ENCODE results near the gene ASB5.
"Not testable (repeated sequence)": the region's sequence is repeated elsewhere in the genome, so short reads cannot be mapped to it uniquely, and the experiment has no call there.

Gene ASB5, protein sequence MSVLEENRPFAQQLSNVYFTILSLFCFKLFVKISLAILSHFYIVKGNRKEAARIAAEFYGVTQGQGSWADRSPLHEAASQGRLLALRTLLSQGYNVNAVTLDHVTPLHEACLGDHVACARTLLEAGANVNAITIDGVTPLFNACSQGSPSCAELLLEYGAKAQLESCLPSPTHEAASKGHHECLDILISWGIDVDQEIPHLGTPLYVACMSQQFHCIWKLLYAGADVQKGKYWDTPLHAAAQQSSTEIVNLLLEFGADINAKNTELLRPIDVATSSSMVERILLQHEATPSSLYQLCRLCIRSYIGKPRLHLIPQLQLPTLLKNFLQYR

DNA sequence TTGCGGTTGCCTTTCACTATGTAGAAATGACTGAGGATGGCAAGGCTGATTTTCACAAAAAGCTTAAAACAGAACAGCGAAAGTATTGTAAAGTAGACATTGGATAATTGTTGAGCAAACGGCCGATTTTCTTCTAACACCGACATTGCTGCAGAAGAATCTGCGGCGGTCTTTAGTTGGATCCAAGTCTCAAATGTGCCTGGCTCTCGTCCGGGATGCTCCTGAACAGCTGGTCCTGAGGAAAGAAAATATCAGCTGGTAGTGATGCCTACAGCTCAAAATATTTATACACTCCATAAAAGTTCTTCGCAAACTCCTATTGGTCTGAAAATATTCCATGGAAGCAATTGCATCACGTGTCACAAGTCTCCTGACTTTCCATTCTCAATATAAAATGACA lies at the start of gene ASB5:
ASB5 (minus strand) TSS at position 260 of the 400 bp plus-strand sequence; CDS start at position 146, 114 bp downstream.
- DNase-seq: no peak

GRCh38 chr4:176313596-176314336 lies 44.7 kb upstream of the ASB5 start:
- no peak for DNase-seq

DNA sequence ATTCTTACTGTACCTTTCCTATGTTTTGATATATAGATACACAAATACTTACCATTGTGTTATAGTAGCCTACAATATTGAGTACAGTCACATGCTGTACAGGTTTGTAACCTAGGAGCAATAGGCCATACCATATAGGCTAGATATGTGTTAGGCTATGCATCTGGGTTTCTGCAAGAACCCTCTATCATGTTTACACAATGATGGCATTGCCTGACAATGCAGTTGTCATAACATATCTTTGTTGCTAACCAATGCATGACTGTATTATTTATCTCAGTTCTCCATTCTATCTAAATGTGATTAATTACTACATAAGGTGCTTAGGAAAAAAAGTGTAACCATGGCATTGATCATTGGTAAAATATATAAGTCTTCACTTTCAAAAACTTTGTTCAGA lies 40.8 kb upstream of the ASB5 start:
- no peak for DNase-seq

- no peak for DNase-seq
Measured at GRCh38 chr4:176309046-176309445, 40.0 kb upstream of the ASB5 start.

DNA sequence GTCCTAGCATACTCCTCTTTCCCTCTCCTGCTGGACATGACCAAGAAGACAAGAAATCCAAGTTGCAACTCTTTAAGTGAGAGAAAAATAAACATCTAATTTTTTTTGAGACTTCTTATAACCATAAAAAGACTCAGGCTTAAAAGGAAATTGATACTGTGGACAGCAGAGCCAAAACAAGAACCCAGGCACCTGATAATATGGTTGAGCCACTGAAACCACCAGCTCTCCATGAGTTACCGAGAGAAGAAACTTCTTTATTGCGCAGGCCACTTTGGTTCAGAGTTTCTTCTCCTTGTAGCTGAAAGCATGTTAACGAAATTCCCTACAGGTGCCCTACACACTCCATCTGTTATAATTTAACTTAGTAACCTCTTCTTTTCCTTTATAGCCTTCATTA lies 39.4 kb upstream of the ASB5 start:
- DNase-seq: no peak

- no peak for DNase-seq
Measured at GRCh38 chr4:176307666-176307930, 38.6 kb upstream of the ASB5 start.

DNA sequence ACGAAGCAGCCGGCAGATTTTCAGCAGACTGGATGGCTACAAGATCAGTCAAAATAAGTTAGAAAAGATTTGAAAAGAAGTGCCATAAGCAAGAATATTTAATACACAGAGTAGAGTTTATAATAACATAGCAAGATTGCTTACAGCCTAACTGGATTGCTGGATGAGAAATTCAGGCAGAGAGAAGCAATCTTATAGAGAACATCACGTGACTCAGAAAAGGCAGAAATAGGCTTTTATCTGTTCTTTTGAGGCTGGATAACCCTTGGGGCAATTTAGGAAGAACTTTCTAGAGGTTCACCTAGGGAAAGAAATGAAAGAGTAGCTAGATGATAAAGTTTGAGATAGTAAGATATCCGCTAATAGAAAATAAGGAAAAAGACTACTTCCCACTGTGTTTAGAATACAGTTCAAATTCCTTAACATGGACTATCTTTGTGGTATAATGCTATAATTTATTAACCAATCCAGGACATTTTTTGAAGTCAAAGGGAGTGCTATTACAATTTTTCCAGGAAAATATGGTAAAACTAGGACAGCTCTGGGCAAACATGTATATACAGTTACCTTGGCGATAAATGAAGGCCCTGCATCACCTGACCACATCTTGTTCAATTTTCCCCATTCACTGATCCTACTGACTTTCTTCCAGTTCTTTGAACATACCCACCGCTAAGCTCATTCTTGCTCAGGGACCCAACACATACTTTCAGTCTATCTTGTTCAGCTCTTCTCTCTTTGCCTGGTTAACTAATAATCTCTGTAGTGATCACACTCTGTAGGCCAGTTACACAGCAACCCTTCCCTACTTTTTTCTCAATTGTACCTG lies 38.0 kb upstream of the ASB5 start:
- DNase-seq: no peak

DNA sequence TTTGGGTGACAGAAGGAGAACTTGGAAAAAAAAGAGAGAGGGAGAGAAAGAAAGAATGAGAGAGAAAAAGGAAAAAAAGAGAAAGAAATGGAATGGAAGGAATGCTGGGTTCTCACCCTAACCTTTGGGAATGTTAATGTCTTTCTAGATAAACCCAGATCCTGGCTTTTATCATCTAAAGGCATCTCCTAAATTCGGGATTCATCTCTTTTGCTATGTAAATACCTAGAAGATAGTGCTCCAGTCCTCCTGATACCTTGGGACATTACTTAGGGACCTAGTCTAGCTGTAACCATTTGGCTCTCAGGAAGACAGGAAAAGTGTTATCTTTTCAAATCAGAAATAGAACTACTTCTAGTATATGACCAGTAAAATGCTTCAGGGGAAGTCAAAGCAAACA lies 34.9 kb upstream of the ASB5 start:
- DNase-seq: no peak

GRCh38 chr4:176302283-176303275 lies 33.6 kb upstream of the ASB5 start:
- DNase-seq: no peak

- DNase-seq: no peak
Measured at GRCh38 chr4:176300565-176300964, 31.5 kb upstream of the ASB5 start.

DNA sequence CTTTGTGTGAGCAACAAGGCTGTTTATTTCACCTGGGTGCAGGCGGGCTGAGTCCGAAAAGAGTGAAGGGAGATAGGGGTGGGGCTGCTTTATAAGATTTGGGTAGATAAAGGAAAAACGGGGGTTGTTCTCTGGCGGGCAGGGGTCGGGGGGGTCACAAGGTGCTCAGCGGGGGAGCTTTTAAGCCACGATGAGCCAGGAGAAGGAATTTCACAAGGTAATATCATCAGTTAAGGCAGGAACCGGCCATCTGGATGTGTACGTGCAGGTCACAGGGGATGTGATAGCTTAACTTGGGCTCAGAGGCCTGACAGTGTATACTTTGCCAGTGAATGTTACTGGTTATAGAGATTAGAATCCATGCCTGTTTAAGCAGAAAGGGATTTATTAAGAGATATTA lies 31.0 kb upstream of the ASB5 start:
- no peak for DNase-seq

GRCh38 chr4:176298664-176299063 lies 29.6 kb upstream of the ASB5 start:
- DNase-seq: no peak

- DNase-seq: not testable (repeated sequence)
Measured at GRCh38 chr4:176295907-176296306, 26.9 kb upstream of the ASB5 start.

DNA sequence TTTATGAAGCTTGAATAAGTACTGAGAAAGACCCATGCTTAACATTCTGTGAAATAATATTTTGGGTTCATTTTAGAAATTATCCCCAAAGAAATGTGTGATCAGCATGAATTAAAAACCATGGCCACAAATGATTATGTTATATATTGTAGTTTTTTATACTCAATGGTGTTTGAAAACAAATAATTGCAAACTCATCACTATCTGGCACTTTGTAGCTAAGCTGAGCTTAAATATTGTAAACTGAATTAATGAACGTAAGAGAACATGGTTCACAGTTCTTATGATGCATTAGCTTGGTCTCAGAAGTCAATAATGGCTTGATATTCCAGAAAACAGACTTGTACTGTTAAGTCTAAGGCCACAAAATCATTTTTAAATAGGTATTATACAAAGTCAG lies 24.6 kb upstream of the ASB5 start:
- no peak for DNase-seq

- no peak for DNase-seq
Measured at GRCh38 chr4:176292920-176293319, 23.9 kb upstream of the ASB5 start.

DNA sequence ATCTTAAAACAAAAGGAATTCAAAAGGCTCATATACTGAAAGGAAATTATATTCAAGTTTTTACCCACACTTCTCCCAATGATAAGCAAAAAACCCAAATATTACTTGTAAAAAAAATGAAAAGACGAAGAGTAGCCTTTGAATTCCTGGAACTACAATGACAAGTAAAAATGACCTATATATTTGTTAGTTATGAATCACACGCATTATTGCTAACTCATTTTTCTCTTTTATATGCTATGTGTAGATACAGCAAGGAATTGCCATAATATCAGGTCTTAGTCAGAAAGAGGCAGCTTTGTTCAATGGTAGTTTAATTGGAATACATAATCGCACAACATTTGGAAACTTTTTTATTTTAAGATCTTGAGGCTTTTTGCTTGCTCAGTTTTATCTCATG lies 22.7 kb upstream of the ASB5 start:
- no peak for DNase-seq

DNA sequence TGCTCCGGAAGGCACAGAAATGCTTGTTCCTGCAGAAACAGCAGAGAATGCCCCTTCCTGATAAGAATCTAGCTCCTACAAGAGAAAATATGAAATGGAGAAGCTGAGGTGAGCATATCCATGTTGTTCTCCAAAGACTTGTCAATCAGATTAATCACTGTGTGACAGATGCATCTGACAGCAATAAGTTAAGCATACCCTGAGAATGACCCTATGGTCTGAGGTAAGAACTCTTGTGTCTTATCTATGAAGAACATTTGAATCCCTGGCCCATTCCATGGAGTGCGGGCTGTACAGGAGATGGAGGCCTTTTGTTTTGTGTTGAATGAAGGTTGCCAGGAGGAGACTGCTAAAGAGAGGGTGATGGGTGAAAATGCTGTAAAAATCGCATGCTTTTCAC lies 21.5 kb upstream of the ASB5 start:
- DNase-seq: no peak

GRCh38 chr4:176289561-176289960 lies 20.5 kb upstream of the ASB5 start:
- no peak for DNase-seq

DNA sequence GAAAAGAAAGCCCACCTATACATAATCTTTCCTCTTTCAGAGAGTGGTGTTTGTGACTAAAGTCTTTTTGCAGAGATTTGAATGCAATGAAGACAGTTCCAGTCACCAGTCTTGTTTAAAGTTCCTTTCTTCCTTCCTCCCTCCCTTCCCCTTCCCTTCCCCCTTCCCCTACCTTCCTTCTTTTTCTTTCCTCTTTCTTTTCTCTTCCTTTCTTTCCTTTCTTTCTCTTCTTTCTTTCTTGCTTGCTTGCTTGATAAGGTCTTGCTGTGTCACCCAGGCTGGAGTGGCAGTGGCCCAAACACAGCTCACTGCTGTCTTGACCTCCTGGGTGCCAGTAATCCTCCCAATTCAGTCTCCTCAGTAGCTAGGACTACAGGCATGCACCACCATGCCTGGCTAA lies 19.0 kb upstream of the ASB5 start:
- no peak for DNase-seq

DNA sequence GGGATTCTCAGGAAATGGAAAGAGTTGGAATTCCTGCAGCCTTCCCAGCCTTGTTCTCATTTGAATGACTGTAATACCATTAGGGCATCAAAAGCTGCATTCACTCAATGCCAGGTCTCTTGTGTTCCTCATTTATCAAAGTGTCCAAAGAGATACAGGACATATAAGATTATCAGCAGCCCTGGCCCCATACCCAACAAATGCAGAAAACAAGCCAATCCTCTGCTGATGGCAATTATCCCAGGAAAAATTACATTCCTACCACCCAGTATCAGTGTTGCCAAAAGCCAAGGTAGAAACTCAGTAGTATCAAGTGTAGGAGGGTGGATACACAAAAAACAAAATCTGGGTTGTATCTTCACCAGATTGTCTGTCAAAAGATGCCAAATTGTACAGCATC lies 18.5 kb upstream of the ASB5 start:
- no peak for DNase-seq

GRCh38 chr4:176286728-176287127 lies 17.7 kb upstream of the ASB5 start:
- DNase-seq: no peak

- not testable (repeated sequence) for DNase-seq
Measured at GRCh38 chr4:176279560-176279959, 10.5 kb upstream of the ASB5 start.

All from NCI-H2081 treated with DMSO at 0.1 percent for 48 hours (cell line).